Measurements from ENCODE around the gene TWIST1.

DNA sequence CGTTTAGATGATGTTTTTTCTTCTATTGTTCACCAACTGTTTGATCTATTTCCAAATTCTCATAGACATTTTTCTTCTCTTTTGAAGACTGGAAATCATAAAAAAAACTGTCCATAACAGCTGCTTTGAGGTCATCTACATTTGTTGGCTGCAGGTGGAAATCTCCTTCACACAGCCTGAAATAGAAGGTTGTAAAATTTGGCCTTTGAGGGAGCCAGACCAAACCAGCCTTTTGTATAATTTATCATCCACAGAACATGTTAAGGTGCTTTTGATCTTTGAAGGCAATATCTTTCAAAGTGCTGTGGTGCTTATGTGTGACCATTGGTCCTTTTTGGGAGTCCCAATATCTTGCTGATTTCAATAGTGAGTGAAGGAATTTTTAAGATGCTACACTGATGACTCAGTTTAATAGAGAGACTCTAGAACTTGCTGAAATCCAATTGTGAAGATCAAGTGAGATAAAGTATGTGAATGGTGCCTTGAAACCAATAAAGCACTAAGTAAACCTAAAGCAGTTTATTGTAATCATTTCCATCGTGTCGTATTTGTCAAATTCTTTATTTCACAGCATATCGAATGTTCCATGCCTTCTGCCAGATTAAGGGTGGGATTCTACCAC is 22.4 kb upstream of the TWIST1 start:
- no peak for TF ChIP-seq POLR2A (IDR thresholded peaks at IDR 0.05)
- TF ChIP-seq, protein P1, sequence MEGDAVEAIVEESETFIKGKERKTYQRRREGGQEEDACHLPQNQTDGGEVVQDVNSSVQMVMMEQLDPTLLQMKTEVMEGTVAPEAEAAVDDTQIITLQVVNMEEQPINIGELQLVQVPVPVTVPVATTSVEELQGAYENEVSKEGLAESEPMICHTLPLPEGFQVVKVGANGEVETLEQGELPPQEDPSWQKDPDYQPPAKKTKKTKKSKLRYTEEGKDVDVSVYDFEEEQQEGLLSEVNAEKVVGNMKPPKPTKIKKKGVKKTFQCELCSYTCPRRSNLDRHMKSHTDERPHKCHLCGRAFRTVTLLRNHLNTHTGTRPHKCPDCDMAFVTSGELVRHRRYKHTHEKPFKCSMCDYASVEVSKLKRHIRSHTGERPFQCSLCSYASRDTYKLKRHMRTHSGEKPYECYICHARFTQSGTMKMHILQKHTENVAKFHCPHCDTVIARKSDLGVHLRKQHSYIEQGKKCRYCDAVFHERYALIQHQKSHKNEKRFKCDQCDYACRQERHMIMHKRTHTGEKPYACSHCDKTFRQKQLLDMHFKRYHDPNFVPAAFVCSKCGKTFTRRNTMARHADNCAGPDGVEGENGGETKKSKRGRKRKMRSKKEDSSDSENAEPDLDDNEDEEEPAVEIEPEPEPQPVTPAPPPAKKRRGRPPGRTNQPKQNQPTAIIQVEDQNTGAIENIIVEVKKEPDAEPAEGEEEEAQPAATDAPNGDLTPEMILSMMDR (IDR thresholded peaks at IDR 0.05), result no peak

Data from tibial nerve (tissue), 3 donors.